DND-41 (cell line): ENCODE data around the gene AP1S3.

Experiments used
- ATAC-seq: fragments of 200-7000 bp; cut with Tn5 transposase; 3 replicates; pipeline ENCODE4 v1.9.1; 2021; ENCODE audit warnings: low read depth; ENCODE audit not compliant: insufficient read depth
- DNase-seq: peaks from one replicate; pipeline ENCODE4 v3.0.0-alpha.2; 2020
- H2AFZ ChIP-seq: 2 replicates; pipeline ENCODE4 v1.6.0; 2012; ENCODE audit warnings: low read depth, low read length
- H3K27ac ChIP-seq: 2 replicates; pipeline ENCODE4 v1.5.1; 2012; ENCODE audit warnings: low read length, inconsistent platforms
- H3K27me3 ChIP-seq: fragments of 200-600 bp; sonication (generic); 2 replicates; pipeline ENCODE4 v1.6.0; 2012; ENCODE audit warnings: low read length, mild to moderate bottlenecking, inconsistent platforms; ENCODE audit not compliant: insufficient read depth, poor library complexity
- H3K36me3 ChIP-seq: 2 replicates; pipeline ENCODE4 v1.5.1; 2012; ENCODE audit warnings: low read length, inconsistent platforms; ENCODE audit not compliant: insufficient read depth
- H3K4me1 ChIP-seq: 2 replicates; pipeline ENCODE4 v1.5.1; 2012; ENCODE audit warnings: mild to moderate bottlenecking, low read length; ENCODE audit not compliant: insufficient read depth
- H3K4me2 ChIP-seq: 2 replicates; pipeline ENCODE4 v1.6.0; 2012; ENCODE audit warnings: mild to moderate bottlenecking, moderate library complexity, low read length, inconsistent platforms; ENCODE audit not compliant: insufficient read depth
- H3K4me3 ChIP-seq, 2 experiments: fragments of 200-600 bp in 1 of 2; shearing (Covaris generic) in 1 of 2; 2 replicates each; pipeline ENCODE4 v1.5.1; 2012 to 2016; ENCODE audit warnings: inconsistent platforms in 2 of 2, low read length in 2 of 2, mild to moderate bottlenecking in 2 of 2, low read depth in 1 of 2, moderate library complexity in 1 of 2
- H3K79me2 ChIP-seq: 2 replicates; pipeline ENCODE4 v1.6.0; 2012; ENCODE audit warnings: low read length, inconsistent platforms; ENCODE audit not compliant: insufficient read depth
- H3K9ac ChIP-seq: 2 replicates; pipeline ENCODE4 v1.6.0; 2012; ENCODE audit warnings: low read depth, mild to moderate bottlenecking, inconsistent platforms, low read length, moderate library complexity
- H3K9me3 ChIP-seq: 2 replicates; pipeline ENCODE4 v1.5.1; 2012; ENCODE audit warnings: low read length, moderate library complexity, mild to moderate bottlenecking, inconsistent platforms; ENCODE audit not compliant: insufficient read depth, severe bottlenecking
- H4K20me1 ChIP-seq: 2 replicates; pipeline ENCODE4 v1.6.0; 2012; ENCODE audit warnings: low read length; ENCODE audit not compliant: insufficient read depth
- EZH2 ChIP-seq: IDR thresholded peaks from 3 replicates; pipeline ENCODE4 v1.6.1; 2012; ENCODE audit warnings: borderline replicate concordance, low read depth, mild to moderate bottlenecking, moderate library complexity, low read length, inconsistent platforms; ENCODE audit not compliant: severe bottlenecking
- TF ChIP-seq, protein P1 (sequence below): IDR thresholded peaks from 2 replicates; pipeline ENCODE4 v1.5.1; 2012; ENCODE audit warnings: borderline replicate concordance, low read length, moderate library complexity, mild to moderate bottlenecking; ENCODE audit not compliant: poor library complexity, severe bottlenecking; ENCODE audit errors: extremely low read depth

The AP1S3 gene

GRCh38 chr2:223786943-223787342 lies 50.4 kb downstream of the AP1S3 start:
- Histone ChIP-seq H3K9me3 (no peaks in the 10 kb centered on the region), H3K36me3 (no peaks in the 10 kb centered on the region), H3K9ac (no peak overlapping the region), H2AFZ (no peak overlapping the region), H4K20me1 (no peaks in the 10 kb centered on the region), H3K27me3 (no peaks in the 10 kb centered on the region), H3K27ac (no peak overlapping the region), H3K4me3 (no peak overlapping the region), H3K79me2 (no peaks in the 10 kb centered on the region), H3K4me1 (no peaks in the 10 kb centered on the region), H3K4me2 (no peak overlapping the region)
- ATAC-seq (no peak), DNase-seq (no peak)
- TF ChIP-seq EZH2: no peak

DNA sequence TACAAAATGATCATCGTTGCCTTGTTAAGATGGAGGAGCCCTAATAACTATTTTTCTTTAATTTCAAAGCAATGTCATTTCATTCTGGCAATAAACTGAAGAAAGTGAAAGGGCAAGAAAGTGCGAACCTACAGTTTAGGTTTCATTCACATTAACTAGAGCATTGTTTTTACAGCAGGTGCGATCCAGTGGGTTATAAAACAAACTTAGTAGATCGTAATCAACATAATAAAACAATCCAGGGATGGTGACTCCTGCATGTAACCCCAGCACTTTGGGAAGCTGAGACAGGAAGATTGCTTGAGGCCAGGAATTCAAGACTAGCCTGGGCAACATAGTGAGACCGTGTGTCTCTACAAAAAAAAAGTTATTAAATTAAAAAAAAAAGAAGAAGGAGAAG lies 51.1 kb downstream of the AP1S3 start:
- H3K27me3 ChIP-seq: no peaks in the 10 kb centered on the region
- no peak overlapping the region for H2AFZ ChIP-seq
- TF ChIP-seq, protein P1, sequence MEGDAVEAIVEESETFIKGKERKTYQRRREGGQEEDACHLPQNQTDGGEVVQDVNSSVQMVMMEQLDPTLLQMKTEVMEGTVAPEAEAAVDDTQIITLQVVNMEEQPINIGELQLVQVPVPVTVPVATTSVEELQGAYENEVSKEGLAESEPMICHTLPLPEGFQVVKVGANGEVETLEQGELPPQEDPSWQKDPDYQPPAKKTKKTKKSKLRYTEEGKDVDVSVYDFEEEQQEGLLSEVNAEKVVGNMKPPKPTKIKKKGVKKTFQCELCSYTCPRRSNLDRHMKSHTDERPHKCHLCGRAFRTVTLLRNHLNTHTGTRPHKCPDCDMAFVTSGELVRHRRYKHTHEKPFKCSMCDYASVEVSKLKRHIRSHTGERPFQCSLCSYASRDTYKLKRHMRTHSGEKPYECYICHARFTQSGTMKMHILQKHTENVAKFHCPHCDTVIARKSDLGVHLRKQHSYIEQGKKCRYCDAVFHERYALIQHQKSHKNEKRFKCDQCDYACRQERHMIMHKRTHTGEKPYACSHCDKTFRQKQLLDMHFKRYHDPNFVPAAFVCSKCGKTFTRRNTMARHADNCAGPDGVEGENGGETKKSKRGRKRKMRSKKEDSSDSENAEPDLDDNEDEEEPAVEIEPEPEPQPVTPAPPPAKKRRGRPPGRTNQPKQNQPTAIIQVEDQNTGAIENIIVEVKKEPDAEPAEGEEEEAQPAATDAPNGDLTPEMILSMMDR: no peak
- TF ChIP-seq EZH2: no peak
- ATAC-seq (no peak), DNase-seq (no peak)
- H3K4me3 ChIP-seq: no peak overlapping the region
- no peaks in the 10 kb centered on the region for H3K4me1 ChIP-seq
- H3K9me3 ChIP-seq: no peaks in the 10 kb centered on the region
- H4K20me1 ChIP-seq: no peaks in the 10 kb centered on the region
- H3K9ac ChIP-seq: no peak overlapping the region
- no peaks in the 10 kb centered on the region for H3K36me3 ChIP-seq
- no peaks in the 10 kb centered on the region for H3K79me2 ChIP-seq
- H3K4me2 ChIP-seq: no peak overlapping the region
- H3K27ac ChIP-seq: no peak overlapping the region

GRCh38 chr2:223784221-223784772 lies 53.1 kb downstream of the AP1S3 start:
- Histone ChIP-seq H2AFZ (no peak overlapping the region), H3K79me2 (no peaks in the 10 kb centered on the region), H3K4me1 (no peaks in the 10 kb centered on the region), H3K27me3 (no peaks in the 10 kb centered on the region), H3K9ac (no peak overlapping the region), H3K4me2 (no peak overlapping the region), H3K27ac (no peak overlapping the region), H3K9me3 (no peaks in the 10 kb centered on the region), H4K20me1 (no peaks in the 10 kb centered on the region), H3K36me3 (no peaks in the 10 kb centered on the region), H3K4me3 (no peak overlapping the region)
- DNase-seq: no peak
- no peak for ATAC-seq
- TF ChIP-seq, protein P1: no peak
- TF ChIP-seq EZH2: no peak

DNA sequence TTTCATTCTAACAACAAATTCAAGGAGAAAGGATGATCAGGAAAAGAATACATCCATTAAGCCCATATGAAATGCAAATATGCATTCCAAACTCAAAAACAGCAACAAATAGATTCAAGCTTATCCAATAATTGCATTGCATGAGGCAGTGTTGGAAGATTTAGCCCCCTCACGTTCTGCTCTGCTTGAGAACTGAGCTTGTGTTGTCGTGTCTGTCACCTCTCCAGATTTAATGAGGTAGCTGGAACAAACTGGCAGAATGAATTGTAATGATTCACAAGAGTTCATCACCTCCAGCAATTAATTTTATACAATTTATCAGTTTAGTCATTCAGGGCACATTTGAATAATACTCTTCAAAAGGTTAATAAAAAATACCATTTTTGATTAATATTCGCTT lies 54.8 kb downstream of the AP1S3 start:
- Histone ChIP-seq H3K36me3 (no peaks in the 10 kb centered on the region), H3K9ac (no peak overlapping the region), H3K79me2 (no peaks in the 10 kb centered on the region), H4K20me1 (no peaks in the 10 kb centered on the region), H3K4me1 (no peaks in the 10 kb centered on the region), H3K27me3 (no peaks in the 10 kb centered on the region), H3K4me2 (no peak overlapping the region), H3K4me3 (no peak overlapping the region), H2AFZ (no peak overlapping the region), H3K9me3 (no peaks in the 10 kb centered on the region), H3K27ac (no peak overlapping the region)
- TF ChIP-seq, protein P1: no peak
- TF ChIP-seq EZH2: no peak
- no peak for ATAC-seq
- DNase-seq: no peak
